LNCAP (cell line): Measurements from ENCODE around the gene STXBP2.

Experiments
- TF ChIP-seq, protein P1 (sequence below): fragments of 450-650 bp; IDR thresholded peaks from 2 replicates; pipeline ENCODE4 v1.5.1; 2017; ENCODE audit warnings: mild to moderate bottlenecking

STXBP2 gene

DNA sequence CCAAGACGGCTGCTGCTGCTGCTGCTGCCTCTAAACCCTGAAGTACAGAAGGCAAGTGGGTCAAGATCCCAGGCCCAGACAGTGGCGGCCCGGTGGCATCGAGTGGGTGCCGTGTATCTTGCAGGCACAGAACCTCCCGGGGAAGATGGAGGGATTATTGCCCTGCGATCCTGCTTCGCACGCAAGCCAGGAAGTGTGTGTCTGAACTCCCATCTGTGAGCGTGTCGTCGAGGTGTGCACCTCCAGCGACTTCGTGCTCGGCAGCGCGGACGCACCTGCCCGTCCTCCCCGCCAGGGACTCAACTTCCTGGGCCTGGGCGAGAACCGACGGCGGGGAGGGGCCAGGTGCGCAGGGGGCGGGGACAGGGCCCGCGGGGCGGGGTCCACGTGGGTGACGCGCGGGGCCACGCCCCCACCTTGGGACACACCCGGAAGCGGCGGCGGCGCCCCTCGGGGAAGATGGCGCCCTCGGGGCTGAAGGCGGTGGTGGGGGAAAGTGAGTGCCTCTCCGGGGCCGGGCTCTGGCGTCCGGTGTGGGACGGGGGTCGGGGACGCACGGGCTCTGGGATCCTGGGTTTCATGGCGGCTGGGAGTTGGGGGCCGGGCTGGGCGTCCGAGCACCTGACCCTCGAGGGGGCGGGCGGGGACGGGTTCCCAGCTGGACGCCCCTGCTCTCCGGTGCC lies at the start of gene STXBP2:
Gene STXBP2 (plus strand): TSS at position 420 of the 683 bp plus-strand sequence. CDS start 40 bp downstream, at position 460.
- TF ChIP-seq, protein P1, sequence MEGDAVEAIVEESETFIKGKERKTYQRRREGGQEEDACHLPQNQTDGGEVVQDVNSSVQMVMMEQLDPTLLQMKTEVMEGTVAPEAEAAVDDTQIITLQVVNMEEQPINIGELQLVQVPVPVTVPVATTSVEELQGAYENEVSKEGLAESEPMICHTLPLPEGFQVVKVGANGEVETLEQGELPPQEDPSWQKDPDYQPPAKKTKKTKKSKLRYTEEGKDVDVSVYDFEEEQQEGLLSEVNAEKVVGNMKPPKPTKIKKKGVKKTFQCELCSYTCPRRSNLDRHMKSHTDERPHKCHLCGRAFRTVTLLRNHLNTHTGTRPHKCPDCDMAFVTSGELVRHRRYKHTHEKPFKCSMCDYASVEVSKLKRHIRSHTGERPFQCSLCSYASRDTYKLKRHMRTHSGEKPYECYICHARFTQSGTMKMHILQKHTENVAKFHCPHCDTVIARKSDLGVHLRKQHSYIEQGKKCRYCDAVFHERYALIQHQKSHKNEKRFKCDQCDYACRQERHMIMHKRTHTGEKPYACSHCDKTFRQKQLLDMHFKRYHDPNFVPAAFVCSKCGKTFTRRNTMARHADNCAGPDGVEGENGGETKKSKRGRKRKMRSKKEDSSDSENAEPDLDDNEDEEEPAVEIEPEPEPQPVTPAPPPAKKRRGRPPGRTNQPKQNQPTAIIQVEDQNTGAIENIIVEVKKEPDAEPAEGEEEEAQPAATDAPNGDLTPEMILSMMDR = no peak

GRCh38 chr19:7589822-7590221 lies 47.1 kb upstream of the STXBP2 start:
- TF ChIP-seq, protein P1 = no peak

GRCh38 chr19:7590256-7590655 lies 46.7 kb upstream of the STXBP2 start:
- TF ChIP-seq, protein P1 = no peak

GRCh38 chr19:7595466-7596133 lies 41.3 kb upstream of the STXBP2 start, which contains the start of gene CAMSAP3:
Gene CAMSAP3 (plus strand): TSS chr19:7595863. CDS start chr19:7596003, 140 bp downstream.
- TF ChIP-seq, protein P1 = no peak

DNA sequence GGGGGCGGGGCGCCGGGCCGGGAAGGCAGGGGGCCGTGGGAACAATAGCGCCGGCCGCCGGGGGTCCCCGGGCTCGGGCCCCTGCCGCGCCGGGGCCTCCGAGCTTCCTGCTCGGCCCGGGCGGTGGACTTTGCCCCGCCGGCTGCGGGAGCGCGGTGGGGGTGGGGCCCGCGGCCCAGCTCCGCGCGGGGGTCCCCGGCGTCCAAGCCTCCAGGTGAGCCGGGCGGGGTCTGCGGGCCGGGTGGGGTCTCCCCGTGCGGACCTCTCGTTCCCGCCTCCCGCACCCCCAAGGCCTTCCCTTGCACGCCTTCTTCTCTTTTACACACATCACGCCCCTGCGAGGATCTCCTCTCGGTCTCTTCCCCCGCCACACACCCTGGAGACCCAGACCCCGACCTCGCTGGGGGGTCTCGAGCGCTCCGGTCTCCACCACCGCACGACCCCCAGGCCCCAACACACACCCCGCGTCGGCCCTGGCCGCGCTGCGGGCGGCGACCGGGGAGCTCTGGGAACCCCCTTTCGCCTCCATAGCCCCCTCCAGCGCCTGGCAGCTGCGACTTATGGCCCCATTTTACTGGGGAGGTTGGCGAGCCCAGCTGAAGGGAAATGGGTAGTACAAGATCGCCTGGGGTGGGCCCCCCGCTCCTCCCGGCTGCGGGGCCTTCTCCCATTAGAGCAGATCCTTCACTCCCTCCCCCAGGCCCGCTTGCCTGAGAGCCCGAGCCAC lies 40.5 kb upstream of the STXBP2 start:
- TF ChIP-seq, protein P1 = no peak

- TF ChIP-seq, protein P1 = no peak
Measured at GRCh38 chr19:7597689-7598088, 39.2 kb upstream of the STXBP2 start.

- TF ChIP-seq, protein P1 = no peak
Measured at GRCh38 chr19:7598180-7598579, 38.7 kb upstream of the STXBP2 start.
